Medulla oblongata (tissue), 1 donor: ENCODE results near the gene COL20A1.

Experiments
- DNase-seq: peaks from one replicate; pipeline ENCODE4 v3.0.0-alpha.2; 2015; ENCODE audit errors: extremely low spot score

Gene COL20A1

DNA sequence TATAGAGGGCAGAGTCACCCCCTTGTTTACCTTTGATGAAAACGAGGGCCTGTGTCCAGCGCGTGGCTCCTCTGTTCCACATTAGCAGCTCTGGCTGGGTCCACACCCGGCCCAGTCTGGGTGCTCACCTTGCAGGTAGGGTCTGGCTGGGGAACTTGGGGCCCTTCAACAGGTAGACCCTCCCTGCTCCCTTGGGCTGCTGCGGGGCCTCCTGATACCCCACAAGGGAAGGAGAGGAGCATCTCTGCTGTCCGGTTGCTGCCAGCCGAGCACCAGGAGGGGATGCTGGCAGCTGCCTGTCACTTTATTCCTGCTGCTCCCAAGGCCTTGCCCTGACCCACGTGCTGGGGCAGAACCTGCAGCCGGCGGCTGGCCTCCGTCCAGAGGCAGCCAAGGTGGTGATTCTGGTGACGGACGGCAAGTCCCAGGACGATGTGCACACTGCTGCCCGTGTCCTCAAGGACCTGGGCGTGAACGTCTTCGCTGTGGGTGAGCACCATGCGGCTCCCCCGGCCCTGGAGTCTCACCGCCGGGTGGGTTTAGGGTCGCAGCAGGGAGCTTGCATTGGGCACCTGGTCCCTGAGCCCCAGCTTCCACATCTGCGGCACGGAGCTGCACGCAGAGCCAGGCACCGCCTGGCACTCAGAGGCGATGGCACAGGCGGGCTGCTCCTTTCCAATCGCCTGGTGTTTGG lies 15.4 kb downstream of the COL20A1 start:
- DNase-seq = no peak

DNA sequence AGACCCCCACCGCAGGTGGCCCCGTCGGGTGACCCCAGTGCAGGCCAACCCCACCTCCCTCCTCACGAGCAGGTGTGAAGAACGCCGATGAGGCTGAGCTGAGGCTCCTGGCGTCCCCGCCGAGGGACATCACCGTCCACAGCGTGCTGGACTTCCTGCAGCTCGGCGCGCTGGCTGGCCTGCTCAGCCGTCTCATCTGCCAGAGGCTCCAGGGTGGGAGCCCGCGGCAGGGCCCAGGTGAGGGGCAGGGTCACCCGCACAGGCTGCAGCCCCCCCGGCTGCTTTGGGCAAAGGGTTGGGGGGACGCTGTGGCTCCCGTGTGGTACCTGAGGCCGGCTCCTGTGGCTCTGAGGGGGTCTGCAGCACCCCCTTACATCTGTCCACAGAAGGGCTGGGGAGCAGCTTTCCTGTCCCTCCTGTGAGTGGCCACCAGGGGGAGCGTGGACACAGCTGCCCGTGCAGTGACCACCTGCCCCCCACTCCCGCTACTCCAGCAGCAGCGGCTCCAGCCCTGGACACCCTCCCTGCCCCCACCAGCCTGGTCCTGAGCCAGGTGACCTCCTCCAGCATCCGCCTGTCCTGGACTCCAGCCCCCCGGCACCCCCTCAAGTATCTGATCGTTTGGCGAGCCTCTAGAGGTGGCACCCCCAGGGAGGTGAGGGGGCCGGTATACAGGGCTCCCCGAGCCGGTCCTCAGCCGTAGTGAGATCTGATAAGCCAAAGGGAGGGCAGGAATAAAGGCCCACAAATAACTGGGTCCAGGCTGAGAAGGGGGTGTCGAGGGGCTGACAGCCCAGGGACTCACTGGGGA lies 16.5 kb downstream of the COL20A1 start:
- no peak for DNase-seq

DNA sequence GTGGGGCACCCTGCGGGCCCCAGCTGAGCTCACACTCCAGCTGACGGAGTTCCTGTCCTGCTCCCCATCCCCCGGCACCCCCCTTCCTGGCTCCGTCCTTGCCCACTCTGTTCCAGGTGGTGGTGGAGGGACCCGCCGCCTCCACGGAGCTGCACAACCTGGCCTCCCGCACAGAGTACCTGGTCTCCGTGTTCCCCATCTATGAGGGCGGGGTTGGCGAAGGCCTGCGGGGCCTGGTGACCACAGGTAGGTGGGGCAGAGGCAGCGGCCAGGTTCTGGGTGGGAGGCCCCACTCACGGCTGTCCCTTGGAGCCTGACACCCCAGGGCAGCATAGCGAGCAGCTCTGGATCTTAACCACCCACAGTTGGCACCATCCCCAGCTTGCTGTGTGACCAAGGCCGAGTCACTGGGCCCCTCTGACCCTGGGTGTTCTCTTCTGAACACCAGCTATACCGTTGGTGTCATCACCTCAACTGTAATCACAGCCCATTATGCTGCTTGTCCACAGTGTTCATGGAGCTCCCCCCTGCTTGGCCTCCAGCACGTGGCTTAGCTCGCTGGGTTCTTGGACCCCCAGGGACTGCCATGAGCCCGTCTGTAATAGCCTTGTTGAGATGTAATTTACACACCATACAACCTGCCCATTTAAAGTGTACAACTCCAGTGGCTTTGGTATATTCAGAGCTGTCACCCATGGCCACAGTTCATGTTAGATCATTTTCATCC lies 17.4 kb downstream of the COL20A1 start:
- no peak for DNase-seq

DNA sequence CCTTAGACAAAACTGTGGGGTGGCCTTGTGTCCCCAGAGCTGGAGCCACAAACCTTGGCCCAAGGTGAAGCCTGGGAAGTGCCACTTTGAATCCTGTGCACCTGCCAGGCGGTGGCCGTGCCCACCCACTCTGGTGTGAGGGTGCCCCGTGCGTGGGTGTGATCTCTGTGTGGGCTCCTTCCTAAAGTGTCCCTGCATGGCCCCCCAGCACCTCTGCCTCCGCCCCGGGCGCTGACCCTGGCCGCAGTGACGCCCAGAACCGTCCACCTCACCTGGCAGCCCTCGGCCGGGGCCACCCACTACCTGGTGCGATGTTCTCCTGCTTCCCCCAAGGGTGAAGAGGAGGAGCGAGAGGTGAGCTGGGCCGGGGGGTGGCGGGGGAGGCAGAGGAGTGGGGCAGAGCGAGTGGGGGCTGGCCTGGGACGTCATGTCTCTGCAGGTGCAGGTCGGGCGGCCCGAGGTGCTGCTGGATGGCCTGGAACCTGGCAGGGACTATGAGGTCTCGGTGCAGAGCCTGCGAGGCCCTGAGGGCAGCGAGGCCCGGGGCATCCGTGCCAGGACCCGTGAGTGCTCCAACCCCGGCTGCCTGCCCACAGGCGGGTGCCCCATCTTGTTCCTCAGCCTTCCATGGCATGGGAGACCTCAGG lies 18.3 kb downstream of the COL20A1 start:
- no peak for DNase-seq

DNA sequence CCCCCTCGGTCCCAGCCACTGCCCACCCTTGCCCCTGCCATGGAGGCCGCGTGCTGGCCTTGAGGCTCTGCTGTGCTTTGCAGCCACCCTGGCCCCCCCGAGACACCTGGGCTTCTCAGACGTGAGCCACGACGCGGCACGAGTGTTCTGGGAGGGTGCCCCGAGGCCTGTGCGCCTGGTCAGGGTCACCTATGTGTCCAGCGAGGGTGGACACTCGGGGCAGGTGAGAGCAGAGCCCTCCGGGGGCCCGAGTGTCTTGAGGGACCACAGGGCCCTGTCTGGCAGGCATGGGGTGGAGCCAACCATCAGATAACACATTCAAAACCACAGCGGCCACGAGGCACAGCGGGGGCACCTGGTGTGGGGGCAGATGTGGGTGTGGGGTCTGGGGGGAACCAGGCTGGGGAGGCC lies 18.9 kb downstream of the COL20A1 start:
- DNase-seq = no peak

DNA sequence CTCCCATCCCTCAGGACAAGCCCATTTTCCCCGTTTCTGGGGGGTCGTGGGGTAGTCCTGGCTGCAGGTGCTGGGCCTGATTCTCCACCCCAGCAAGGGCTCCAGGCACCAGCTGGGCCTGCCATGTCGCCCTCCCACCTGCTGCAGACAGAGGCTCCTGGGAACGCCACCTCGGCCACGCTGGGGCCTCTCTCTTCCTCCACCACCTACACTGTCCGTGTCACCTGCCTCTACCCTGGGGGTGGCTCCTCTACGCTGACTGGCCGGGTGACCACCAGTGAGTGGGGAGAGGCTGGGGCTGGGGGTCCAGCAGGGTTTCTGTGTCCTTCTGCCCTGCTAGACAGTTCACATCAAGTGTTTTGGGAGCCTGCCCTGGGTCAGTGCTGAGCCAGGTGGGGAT lies 19.3 kb downstream of the COL20A1 start:
- no peak for DNase-seq

DNA sequence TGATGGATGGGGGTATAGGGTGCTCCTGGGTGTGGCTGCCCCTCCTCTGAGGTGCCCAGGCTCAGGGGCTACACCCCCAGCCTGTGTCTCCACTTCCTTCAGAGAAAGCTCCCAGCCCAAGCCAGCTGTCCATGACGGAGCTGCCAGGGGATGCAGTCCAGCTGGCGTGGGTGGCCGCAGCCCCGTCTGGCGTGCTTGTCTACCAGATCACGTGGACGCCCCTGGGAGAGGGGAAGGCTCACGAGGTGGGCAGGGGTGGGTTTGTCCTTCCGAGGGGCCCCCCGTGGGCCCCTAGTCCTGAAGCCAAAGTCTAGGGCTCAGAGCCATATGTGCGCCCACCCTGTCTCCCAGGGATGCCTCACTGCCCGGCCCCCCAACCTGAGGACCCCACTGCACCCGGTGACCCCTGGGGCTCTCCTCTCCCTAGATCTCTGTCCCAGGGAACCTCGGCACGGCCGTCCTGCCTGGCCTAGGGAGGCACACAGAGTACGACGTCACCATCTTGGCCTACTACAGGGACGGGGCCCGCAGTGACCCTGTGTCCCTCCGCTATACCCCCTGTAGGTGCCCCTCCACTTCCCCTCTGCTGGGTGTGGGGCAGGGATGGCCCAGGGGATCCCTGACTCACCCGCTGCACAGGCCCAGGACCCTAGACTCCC lies 19.8 kb downstream of the COL20A1 start:
- DNase-seq = no peak

DNA sequence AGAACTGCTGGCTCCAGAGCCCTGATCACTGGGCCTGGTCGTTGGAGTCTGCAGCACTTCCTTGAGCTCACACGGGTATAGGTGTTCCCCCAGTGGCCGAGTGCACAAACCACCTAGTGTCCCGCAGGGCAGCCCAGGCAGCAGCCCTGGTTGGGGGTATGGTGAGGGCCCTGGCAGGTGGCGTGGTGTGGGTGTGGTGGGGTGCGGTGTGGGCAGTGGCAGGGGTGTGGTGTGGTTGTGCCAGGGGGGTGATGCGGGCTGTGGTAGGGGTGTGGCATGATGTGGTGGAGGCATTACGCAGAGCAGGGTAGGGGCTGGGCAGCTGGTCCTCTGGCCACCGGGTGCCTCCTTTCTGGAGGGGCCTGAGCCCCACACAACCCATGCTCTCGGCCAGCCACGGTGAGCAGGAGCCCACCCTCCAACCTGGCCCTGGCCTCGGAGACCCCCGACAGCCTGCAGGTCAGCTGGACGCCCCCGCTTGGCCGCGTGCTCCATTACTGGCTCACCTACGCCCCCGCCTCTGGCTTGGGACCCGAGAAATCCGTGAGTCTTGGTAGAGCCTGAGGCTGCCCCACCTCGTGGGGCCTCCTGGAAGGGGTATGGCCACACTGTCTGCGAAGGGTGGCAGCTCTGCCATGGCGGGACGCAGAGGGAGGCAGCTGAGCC lies 20.5 kb downstream of the COL20A1 start:
- DNase-seq = no peak

DNA sequence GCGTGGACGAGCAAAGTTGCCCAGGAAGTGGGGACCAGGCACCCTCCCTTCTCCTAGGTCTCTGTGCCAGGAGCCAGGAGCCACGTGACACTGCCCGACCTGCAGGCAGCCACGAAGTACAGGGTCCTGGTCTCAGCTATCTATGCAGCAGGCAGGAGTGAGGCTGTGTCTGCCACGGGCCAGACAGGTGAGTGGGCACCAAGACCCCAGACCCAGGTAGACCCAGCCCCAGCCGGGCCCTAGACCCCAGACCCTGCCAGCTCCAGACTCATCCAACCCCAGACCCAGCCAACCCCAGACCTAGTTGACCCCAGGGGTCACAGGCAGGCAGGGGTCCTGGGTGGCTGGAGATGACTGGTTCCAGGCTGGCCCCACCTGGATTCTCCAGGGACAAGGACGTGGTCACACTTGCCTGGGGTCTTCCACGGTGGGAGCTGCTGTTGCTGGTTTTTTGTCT lies 21.1 kb downstream of the COL20A1 start:
- peak; percentile 18 for DNase-seq

DNA sequence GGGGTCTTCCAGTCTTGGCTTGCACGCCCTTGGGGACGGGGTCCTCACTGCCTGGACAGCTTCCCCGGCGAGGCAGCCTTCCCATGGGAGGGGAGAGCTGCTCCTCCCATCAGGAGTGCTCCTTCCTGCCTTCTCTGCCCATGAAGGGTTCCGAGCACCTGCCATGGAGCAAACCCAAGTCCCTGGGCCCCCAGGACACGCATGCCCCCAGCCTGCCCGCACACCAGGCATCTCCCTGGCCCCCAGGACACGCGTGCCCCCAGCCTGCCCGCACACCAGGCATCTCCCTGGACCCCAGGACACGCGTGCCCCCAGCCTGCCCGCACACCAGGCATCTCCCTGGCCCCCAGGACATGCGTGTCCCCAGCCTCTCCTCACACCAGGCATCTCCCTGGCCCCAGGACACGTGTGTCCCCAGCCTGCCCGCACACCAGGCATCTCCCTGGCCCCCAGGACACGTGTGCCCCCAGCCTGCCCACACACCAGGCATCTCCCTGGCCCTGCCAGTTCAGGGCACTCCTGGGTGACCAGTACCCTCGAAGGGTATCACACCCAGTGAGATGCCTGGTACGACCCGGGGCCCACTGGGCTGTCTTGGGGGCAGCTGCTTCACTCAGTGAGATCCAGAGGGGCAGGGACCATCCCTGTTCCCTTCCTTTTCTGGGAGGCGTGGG lies 21.7 kb downstream of the COL20A1 start:
- no peak for DNase-seq

DNA sequence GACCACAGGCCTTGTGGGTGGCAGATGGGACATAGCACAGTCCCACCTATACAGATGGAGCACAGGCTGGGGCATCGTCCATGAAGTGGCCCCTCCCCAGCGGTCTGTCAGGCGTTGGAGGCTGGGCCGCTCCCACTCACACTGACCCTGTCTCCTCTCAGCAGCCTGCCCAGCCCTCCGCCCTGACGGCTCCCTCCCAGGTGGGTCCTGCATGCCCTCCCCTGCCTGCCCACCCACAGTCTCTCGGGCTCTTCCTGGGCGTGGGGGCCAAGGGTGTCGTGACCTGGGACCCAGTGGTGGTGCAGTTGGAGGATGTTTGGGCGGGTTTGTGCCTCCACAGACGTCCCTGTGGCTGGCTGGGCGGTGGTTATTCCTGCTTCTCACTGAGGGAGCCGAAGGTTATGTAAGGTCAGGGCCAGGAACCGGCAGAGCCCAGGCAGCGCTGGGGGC lies 22.3 kb downstream of the COL20A1 start:
- DNase-seq = no peak

DNA sequence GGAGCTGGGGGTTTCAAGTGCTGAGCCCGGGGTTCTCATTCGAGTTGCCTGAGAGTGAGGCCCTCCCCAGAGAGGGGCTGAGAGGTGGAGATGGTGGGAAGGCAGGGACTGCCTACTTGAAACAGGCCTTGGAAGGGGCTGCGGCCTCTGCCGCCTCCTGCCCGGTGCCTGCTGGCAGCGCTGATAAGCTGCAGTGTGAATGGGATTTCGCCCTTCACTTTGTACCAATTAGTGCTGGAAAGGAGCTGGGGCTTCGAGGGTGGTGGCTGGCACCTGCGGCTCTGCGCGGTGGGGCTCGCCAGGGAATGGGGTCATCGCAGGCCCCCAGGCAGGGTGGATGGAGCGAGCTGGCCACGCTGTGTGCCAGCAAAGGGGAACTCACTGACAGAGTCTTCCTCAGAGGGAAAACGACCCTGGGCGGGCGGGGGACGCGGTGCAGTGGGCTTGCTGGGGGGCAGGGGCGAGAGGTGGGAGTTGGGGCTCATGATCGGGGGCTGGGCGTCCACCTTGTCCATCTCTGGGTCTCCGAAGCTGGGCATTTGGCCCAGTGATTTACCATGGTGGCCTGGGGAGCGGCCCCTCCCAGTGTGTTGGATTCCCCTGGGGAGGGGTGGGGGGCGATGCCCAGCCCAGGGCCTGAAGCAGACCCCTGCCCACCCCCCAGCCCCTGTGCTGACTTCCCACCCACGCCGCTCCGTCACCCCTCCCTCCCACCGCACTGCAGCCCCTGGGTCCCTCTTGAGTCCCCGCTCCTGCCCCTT lies 22.9 kb downstream of the COL20A1 start:
- no peak for DNase-seq

DNA sequence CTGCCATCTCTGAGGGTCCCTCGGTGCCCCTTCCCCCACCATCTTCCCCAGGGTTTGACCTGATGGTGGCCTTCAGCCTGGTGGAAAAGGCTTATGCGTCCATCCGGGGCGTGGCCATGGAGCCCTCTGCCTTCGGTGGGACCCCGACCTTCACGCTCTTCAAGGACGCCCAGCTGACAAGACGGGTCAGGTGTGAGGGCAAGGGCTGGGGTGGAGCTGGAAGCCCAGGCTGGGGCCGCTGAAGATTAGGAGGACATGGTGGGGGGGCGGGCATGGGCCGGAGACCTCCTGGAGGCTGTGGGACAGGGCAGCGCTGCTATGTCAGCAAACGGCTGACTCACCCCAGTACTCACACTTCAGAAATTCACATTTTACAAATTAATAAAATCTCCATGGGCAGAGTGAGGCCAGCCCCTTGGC lies 23.5 kb downstream of the COL20A1 start:
- DNase-seq = no peak

DNA sequence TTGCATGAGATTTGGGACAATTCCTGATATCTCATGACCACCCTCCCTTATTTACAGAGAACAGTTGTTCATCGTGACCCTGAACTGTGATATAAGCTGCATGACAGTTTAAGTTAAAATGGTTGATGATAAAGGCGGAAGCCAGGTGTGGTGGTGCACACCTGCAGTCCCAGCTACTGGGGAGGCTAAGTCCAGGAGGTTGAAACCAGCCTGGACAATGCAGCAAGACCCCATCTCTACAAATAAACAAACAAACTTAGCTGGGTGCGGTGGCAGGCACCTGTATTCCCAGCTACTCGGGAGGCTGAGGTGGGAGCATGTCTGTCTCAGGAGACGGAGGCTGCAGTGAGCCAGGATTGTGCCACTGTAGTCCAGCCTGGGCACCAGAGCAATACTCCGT lies 24.1 kb downstream of the COL20A1 start:
- no peak for DNase-seq

DNA sequence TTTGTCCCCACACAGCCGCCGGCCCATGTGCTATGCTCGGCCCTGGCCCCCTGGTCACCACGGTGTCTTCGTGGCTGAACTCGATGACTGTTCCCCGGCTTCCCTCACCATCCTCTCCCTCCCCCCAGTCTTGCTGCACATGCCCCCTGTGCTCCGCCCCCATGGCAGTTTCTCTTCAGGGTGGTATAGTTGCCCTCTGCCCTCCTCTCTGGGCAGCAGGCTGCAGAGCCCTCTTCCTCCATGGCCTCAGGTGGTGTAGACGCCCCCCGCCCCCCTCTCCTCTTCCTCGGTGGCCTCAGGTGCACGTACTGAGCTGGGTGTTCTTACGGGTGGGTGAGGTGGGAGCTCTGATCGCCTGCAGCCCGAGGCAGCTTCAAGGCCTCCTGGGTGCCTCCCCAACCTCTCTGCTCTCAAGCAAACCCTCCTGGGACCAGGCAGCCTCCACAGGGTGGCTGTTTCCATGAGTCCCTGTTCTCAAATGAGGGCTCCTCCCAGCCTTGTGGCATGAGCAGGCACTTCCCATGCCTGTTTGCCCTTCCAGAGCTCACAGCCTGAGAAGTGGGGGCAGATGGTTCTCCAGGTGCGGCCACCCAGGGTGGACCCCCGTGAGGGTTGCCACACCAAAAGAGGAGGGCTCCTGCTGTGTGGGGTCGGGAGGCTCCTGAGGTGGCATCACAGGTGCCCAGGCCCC lies 24.8 kb downstream of the COL20A1 start:
- no peak for DNase-seq

DNA sequence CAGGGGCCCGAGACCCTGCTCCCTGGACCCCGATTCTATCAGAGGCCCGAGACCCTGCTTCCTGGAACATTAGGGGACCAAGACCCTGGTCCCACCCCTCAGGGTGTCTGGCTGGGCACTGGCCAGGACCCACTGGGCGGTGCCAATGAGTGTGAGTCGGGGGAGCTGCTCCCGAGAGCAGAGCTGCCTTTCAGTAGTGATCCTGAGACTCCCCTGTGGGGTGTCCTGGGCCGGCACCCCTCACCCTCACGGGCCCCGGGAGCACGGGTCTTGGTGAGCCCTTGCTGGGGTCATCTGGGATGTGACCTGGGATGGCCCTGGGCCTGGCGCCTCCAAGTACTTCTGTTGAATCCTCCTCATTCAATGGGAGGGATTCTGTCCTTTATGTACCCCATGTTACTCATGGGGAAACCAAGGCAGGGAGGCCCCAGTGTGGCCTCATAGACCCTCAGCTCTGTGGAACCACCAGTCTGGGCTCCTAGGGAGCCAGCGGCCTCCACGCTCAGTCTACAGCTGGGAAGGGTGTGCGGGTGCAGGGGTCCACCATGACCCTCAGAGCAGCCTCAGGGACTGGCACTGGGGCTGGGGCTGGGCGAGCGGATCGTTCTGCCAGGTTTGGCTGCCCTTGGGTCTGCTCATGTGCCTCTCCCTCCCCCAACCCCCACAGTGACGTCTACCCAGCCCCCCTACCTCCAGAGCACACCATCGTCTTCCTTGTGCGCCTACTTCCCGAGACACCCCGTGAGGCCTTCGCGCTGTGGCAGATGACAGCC lies 25.6 kb downstream of the COL20A1 start:
- no peak for DNase-seq

DNA sequence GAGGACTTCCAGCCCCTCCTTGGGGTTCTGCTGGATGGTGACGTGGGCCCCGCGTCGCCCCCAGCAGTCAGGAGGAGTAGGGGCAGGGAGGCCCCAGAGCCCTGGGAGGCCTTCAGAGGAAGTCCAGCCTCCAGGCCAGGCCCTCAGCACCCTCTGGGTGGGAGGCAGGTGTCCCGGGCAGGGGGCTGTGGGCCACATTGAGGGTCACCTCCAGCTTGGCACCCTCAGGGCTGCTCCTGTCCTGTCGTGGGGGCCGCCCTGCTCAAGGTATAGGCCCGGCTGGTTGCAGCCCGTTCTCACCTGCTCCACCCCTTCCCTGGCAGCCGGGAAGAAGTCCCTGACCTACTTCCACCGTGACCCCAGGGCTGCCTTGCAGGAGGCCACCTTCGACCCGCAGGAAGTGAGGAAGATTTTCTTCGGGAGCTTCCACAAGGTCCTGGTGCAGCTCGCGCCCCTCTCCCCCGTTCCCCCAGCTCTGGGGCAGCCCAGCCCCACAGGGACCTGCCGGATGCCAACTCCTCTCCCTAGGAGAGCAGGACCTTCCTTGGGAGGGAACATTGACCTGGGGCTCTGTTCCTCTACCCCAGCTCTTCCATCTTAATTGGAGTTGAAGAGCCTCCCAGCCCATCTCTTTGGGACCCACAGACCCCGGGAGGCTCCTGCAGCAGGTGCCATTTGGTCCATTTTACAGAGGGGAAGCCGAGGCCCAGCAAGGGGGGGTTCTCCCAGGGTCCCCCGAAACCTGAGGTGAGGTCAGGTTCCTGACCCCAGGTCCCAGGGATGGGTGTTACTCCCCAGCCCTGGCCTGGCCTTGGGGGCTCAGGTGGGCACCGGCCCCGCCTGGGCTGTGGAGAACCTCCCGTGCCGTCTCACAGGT lies 26.4 kb downstream of the COL20A1 start:
- DNase-seq = no peak
